Measurements from ENCODE around the gene VEGFC.

Gene VEGFC

DNA sequence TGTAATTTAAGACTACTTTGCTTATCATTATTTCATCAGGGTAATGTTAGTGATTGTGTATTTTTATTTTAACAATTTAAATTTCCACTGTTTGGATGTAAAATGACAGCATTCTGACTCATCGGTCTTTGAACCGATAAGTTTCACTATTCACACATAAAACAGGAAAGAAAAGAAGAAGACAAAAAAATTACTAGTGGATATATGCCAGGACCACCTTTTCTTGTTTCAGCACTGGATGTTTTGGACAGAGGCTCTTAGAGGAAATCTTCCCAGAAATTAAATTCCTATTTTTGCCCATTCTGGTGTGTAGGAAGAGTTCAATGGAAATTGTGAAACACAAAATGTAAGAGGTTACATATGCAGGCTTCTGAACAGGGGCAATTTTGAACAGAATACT is 57.4 kb downstream of the VEGFC start:
- Histone ChIP-seq H3K36me3 (ENCODE audit: insufficient read depth, low read length) (no peaks in the 10 kb centered on the region), H3K4me3 (ENCODE audit: low read length) (no peak overlapping the region), H3K4me1 (ENCODE audit: control insufficient read depth, insufficient read depth, low read length) (peaks cover 54% of the 10 kb centered on the region), H3K9ac (ENCODE audit: low read depth, low read length) (no peak overlapping the region), H3K27me3 (ENCODE audit: control insufficient read depth, insufficient read depth, low read length) (no peaks in the 10 kb centered on the region), H3K4me2 (ENCODE audit: low read length) (no peak overlapping the region), H3K9me3 (replicated peaks; ENCODE audit: low read length) (no peaks in the 10 kb centered on the region)

DNA sequence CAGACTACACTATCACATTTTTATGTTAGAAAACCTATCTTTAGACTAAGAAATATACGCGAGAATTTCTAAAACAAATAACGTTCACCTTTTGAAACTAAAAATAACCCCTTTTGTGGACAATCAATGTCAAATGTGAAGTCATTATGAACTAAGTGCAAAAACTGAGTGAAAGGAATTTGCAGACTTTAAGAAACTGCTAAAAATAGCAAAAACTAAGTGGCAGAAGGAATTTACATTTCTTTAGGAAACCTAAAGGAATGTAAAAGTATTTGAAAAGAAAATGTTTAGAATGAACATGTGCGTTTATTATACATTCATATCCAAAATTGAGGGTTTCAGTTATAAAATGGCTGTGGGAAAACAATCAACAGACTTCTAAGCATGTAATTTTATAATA is 58.3 kb downstream of the VEGFC start:
- H3K9me3 ChIP-seq (replicated peaks; ENCODE audit: low read length) = no peaks in the 10 kb centered on the region
- H3K4me1 ChIP-seq (ENCODE audit: control insufficient read depth, insufficient read depth, low read length) = peaks cover 60% of the 10 kb centered on the region
- no peaks in the 10 kb centered on the region for H3K36me3 ChIP-seq (ENCODE audit: insufficient read depth, low read length)

DNA sequence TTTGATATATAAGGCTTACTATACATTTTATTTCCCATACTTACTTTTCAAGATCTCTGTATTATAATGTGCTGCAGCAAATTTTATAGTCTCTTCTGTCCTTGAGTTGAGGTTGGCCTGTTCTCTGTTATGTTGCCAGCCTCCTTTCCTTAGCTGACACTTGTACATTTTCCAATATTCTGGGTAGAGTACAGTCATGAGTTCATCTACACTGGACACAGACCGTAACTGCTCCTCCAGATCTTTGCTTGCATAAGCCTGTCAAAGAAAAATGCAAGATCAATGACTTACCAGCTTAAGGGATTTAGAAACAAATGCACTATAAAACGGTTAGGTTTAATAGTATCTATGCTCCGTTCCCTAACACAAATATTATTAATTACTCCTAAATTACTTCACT is 63.2 kb downstream of the VEGFC start:
- Histone ChIP-seq H3K9ac (ENCODE audit: low read depth, low read length) (no peak overlapping the region), H3K4me1 (ENCODE audit: control insufficient read depth, insufficient read depth, low read length) (peaks cover 59% of the 10 kb centered on the region), H3K4me2 (ENCODE audit: low read length) (no peak overlapping the region), H3K9me3 (replicated peaks; ENCODE audit: low read length) (no peaks in the 10 kb centered on the region), H3K4me3 (ENCODE audit: low read length) (no peak overlapping the region), H3K36me3 (ENCODE audit: insufficient read depth, low read length) (peaks cover 41% of the 10 kb centered on the region), H3K27me3 (ENCODE audit: control insufficient read depth, insufficient read depth, low read length) (no peaks in the 10 kb centered on the region)

More for the DNA sequence above, 58.3 kb downstream of the VEGFC start:
- H3K27me3 ChIP-seq (ENCODE audit: control insufficient read depth, insufficient read depth, low read length) = no peaks in the 10 kb centered on the region
- no peak overlapping the region for H3K4me2 ChIP-seq (ENCODE audit: low read length)
- H3K4me3 ChIP-seq (ENCODE audit: low read length) = no peak overlapping the region
- H3K9ac ChIP-seq (ENCODE audit: low read depth, low read length) = no peak overlapping the region

DNA sequence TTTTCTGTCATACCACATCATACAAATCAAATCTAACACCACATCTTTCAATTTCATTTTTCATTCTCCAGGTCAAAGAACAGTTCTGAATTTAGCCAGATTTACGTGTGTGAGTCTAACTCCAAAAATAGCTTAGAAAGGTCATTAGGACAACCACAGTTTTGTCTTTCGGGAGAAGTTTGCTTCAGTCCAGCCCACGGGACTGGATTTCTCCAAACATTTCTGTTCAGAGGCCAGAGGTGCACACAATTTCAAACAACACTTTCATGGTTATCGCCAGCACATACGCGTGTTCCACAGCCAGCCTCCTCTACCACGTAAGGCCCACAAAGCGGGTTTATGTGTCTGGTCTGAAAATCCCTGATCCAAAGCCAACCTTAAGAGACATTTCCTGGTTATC is 65.9 kb downstream of the VEGFC start:
- Histone ChIP-seq H3K4me3 (ENCODE audit: low read length) (no peak overlapping the region), H3K9me3 (replicated peaks; ENCODE audit: low read length) (no peaks in the 10 kb centered on the region), H3K36me3 (ENCODE audit: insufficient read depth, low read length) (peaks cover 48% of the 10 kb centered on the region), H3K4me2 (ENCODE audit: low read length) (no peak overlapping the region), H3K4me1 (ENCODE audit: control insufficient read depth, insufficient read depth, low read length) (peaks cover 36% of the 10 kb centered on the region), H3K9ac (ENCODE audit: low read depth, low read length) (no peak overlapping the region), H3K27me3 (ENCODE audit: control insufficient read depth, insufficient read depth, low read length) (no peaks in the 10 kb centered on the region)

DNA sequence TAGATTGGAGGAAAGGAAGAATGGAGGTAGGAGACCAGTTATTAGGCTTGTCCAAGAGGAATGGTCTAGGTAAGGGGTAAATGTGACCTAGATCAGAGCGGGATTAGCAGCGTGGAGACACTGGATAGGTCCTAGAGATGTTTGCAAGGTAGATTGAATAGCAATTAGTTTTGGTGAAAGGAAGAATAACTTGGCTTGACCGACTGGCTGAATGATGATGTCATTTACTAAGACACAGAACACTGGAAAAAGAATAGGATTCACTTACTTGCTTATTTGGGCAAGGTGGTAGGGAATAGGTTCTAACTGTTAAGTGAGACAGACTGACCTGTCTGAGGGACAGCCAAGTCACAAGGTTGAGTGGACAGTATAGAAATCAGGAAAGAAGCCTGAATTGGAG is 71.3 kb downstream of the VEGFC start:
- Histone ChIP-seq H3K27me3 (ENCODE audit: control insufficient read depth, insufficient read depth, low read length) (no peaks in the 10 kb centered on the region), H3K4me3 (ENCODE audit: low read length) (no peak overlapping the region), H3K9me3 (replicated peaks; ENCODE audit: low read length) (no peaks in the 10 kb centered on the region), H3K4me2 (ENCODE audit: low read length) (no peak overlapping the region), H3K9ac (ENCODE audit: low read depth, low read length) (no peak overlapping the region), H3K36me3 (ENCODE audit: insufficient read depth, low read length) (peaks cover 46% of the 10 kb centered on the region), H3K4me1 (ENCODE audit: control insufficient read depth, insufficient read depth, low read length) (peaks cover 7% of the 10 kb centered on the region)

DNA sequence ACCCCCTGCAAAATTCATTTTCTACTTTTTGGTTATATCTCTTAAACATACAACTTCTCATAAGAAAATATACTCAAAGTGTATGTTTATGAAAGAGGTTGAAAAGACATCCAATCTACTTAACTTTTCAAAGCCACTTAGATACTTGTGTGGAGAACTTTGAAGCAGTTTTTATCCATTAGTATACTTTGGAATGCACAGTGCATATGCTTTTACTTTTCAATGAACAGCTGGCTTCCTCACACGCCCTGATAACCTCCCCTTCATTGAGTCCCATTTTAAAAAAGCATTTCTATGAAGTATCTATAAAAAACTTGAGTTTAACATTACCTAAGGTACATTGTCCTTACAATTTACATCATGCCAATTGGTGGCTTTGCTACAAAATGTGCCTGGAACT is 73.8 kb downstream of the VEGFC start:
- Histone ChIP-seq H3K27me3 (ENCODE audit: control insufficient read depth, insufficient read depth, low read length) (no peaks in the 10 kb centered on the region), H3K9me3 (replicated peaks; ENCODE audit: low read length) (no peaks in the 10 kb centered on the region), H3K4me3 (ENCODE audit: low read length) (no peak overlapping the region), H3K4me1 (ENCODE audit: control insufficient read depth, insufficient read depth, low read length) (peaks cover 7% of the 10 kb centered on the region), H3K9ac (ENCODE audit: low read depth, low read length) (no peak overlapping the region), H3K4me2 (ENCODE audit: low read length) (no peak overlapping the region), H3K36me3 (ENCODE audit: insufficient read depth, low read length) (peaks cover 37% of the 10 kb centered on the region)

DNA sequence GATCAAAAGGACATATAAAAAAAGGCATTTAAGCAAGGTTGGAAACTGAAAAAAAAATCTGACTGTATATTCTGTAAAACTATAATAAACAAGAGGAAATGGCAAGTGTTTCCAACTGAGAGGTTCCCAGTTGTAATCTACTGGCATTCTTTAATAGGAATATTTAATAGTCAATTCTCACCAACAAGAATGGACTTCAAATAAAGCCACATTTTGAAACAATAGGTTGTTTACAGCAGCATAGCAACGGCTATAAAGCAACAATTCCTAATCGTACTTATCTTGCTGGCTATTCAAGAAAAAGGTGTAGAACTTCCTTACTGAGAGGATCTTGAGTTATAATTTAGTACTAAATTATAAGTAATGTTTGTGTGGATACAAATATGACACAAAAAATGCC is 75.5 kb downstream of the VEGFC start:
- no peak overlapping the region for H3K4me3 ChIP-seq (ENCODE audit: low read length)
- H3K9me3 ChIP-seq (replicated peaks; ENCODE audit: low read length) = no peaks in the 10 kb centered on the region
- H3K9ac ChIP-seq (ENCODE audit: low read depth, low read length) = no peak overlapping the region
- H3K27me3 ChIP-seq (ENCODE audit: control insufficient read depth, insufficient read depth, low read length) = no peaks in the 10 kb centered on the region
- no peak overlapping the region for H3K4me2 ChIP-seq (ENCODE audit: low read length)
- peaks cover 44% of the 10 kb centered on the region for H3K36me3 ChIP-seq (ENCODE audit: insufficient read depth, low read length)
- peaks cover 7% of the 10 kb centered on the region for H3K4me1 ChIP-seq (ENCODE audit: control insufficient read depth, insufficient read depth, low read length)

DNA sequence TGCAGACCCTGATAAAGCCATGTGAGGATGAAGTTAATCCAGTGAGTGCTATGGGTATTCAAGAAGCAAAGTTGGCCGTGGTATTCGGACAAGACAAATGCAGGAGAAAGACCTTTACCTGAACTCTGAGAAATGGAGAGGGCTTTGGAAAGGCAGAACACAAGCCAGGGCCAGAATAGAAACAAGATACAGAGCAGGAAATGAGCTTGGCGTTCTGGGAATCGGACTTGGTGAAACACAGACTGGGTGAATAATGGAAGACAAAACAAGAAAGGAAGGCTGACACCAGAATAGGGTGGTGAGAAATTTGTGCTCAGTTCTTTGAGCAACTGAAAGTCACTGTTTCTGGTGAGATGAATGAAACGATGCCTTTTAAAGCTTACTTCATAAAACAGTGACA is 83.3 kb downstream of the VEGFC start:
- Histone ChIP-seq H3K27me3 (ENCODE audit: control insufficient read depth, insufficient read depth, low read length) (no peaks in the 10 kb centered on the region), H3K4me1 (ENCODE audit: control insufficient read depth, insufficient read depth, low read length) (peaks cover 22% of the 10 kb centered on the region), H3K36me3 (ENCODE audit: insufficient read depth, low read length) (peaks cover 83% of the 10 kb centered on the region), H3K9ac (ENCODE audit: low read depth, low read length) (no peak overlapping the region), H3K9me3 (replicated peaks; ENCODE audit: low read length) (no peaks in the 10 kb centered on the region), H3K4me2 (ENCODE audit: low read length) (no peak overlapping the region), H3K4me3 (ENCODE audit: low read length) (no peak overlapping the region)

DNA sequence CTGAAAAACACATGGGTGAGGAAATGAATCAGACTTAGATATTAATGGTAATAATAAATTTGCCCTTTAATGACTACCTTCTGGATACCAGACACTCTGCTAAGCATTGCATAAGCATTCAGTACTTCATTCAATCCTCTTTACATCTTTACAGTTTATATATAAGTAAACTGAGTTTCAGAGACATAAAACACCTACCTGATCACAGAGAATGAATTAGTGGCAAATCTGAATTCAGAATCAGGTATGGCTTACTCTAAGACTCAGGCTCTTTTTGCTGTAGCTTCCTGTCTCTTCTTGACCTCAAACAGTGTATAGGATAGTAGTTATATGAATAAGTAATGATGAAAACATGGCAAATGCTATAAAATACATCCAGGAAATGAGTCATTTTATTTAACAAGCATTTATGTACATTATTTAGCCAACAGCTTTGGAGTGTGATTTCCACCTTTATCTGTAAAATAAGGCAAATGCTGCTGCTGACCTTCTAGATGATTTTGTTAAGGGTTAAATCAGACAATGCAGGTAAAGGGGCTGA is 83.9 kb downstream of the VEGFC start:
- no peaks in the 10 kb centered on the region for H3K27me3 ChIP-seq (ENCODE audit: control insufficient read depth, insufficient read depth, low read length)
- no peak overlapping the region for H3K4me3 ChIP-seq (ENCODE audit: low read length)
- peaks cover 22% of the 10 kb centered on the region for H3K4me1 ChIP-seq (ENCODE audit: control insufficient read depth, insufficient read depth, low read length)
- no peaks in the 10 kb centered on the region for H3K9me3 ChIP-seq (replicated peaks; ENCODE audit: low read length)
- H3K4me2 ChIP-seq (ENCODE audit: low read length) = no peak overlapping the region
- peaks cover 83% of the 10 kb centered on the region for H3K36me3 ChIP-seq (ENCODE audit: insufficient read depth, low read length)
- H3K9ac ChIP-seq (ENCODE audit: low read depth, low read length) = no peak overlapping the region

DNA sequence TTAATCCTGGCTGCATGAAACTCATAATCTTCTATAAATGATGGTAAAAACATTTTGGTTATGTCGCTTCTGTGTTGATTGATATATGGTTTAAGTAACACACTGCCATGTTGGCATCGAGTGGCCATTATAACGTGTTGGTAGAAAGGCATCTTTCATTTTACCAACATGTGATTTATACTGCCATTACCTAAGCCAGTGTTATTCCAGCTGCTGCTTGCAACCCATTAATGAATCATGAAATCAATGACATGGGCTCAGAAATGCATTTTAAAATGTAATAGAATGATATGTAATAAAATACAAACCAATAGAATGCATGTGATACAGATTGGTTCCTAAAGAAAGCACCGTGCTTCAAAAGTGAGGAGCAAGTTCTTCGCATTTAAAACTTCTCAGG is 102.0 kb downstream of the VEGFC start:
- Histone ChIP-seq H3K4me1 (ENCODE audit: control insufficient read depth, insufficient read depth, low read length) (peaks cover 9% of the 10 kb centered on the region), H3K4me3 (ENCODE audit: low read length) (no peak overlapping the region), H3K36me3 (ENCODE audit: insufficient read depth, low read length) (peaks cover 57% of the 10 kb centered on the region), H3K27me3 (ENCODE audit: control insufficient read depth, insufficient read depth, low read length) (no peaks in the 10 kb centered on the region), H3K9ac (ENCODE audit: low read depth, low read length) (no peak overlapping the region), H3K4me2 (ENCODE audit: low read length) (no peak overlapping the region), H3K9me3 (replicated peaks; ENCODE audit: low read length) (no peaks in the 10 kb centered on the region)

DNA sequence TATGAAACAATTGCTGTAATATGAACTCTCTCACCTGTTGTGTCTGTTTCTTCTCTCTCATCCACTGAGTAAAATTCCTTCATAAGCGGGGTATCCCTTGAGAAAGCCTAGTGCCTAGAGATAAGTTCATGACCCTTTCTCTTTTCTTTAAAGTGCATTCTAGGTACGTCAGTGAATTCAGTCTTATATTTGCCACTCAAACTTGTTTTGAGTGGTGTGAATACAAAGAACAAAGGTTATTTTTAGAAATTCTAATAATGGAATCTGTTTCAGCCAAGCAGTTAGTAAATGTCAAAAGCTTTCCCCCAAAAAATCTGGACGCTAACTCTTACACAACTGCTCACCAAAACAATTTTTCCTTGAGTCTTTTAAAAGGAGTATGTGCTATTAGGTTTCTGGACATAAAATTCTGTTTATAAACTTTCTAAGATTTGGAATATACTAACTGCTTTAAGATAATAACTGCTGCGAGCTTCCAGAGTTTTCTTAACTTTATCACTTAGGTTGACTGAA is 112.0 kb downstream of the VEGFC start:
- Histone ChIP-seq H3K36me3 (ENCODE audit: insufficient read depth, low read length) (peaks cover 81% of the 10 kb centered on the region), H3K4me1 (ENCODE audit: control insufficient read depth, insufficient read depth, low read length) (peaks cover 3% of the 10 kb centered on the region), H3K27me3 (ENCODE audit: control insufficient read depth, insufficient read depth, low read length) (no peaks in the 10 kb centered on the region), H3K4me3 (ENCODE audit: low read length) (no peak overlapping the region), H3K9ac (ENCODE audit: low read depth, low read length) (no peak overlapping the region), H3K9me3 (replicated peaks; ENCODE audit: low read length) (no peaks in the 10 kb centered on the region), H3K4me2 (ENCODE audit: low read length) (no peak overlapping the region)

DNA sequence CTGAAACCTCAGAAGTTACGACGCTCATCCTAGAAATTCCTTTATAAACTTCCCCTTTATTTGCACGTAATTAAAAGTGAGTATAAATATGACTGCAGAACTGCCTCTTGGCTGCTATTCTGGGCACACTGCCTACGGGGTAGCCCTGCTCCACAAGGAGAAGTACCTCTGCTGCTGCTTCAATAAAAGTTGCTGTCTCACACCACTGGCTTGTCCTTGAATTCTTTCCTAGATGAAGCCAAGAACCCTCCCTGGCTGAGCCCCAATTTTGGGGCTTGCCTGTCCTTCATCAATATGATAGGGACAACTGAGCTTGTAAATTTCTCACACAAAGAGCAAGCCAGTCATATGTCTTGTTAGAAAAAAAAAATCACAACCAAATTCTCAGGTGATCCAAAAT is 115.8 kb downstream of the VEGFC start:
- Histone ChIP-seq H3K4me1 (ENCODE audit: control insufficient read depth, insufficient read depth, low read length) (peaks cover 3% of the 10 kb centered on the region), H3K9me3 (replicated peaks; ENCODE audit: low read length) (no peaks in the 10 kb centered on the region), H3K36me3 (ENCODE audit: insufficient read depth, low read length) (peaks cover 67% of the 10 kb centered on the region), H3K4me3 (ENCODE audit: low read length) (no peak overlapping the region), H3K27me3 (ENCODE audit: control insufficient read depth, insufficient read depth, low read length) (no peaks in the 10 kb centered on the region), H3K9ac (ENCODE audit: low read depth, low read length) (no peak overlapping the region), H3K4me2 (ENCODE audit: low read length) (no peak overlapping the region)
